Renal cortical epithelial cell (primary cell): ENCODE data around the gene PLA2G15. TPM values are rescaled to one million over a fixed set of nuclear protein-coding genes. Genes with fewer than 3 reads are reported as not detected.
A peak's percentile ranks its signal among the peaks of the same experiment; 100 is the strongest.

ENCODE experiments used
- DNase-seq: peaks from one replicate; pipeline ENCODE4 v3.0.0-alpha.2; 2011; ENCODE audit warnings: low read depth
- total RNA-seq: library from RNA; depleted of rRNA; stranded (reverse); fragments of >200 nt; gene quantifications from 2 replicates; pipeline ENCODE4 v1.2.3, GENCODE V29; 2014

The PLA2G15 gene
- total RNA-seq, 1 donor from 2014 or later = 50.1 TPM

DNA sequence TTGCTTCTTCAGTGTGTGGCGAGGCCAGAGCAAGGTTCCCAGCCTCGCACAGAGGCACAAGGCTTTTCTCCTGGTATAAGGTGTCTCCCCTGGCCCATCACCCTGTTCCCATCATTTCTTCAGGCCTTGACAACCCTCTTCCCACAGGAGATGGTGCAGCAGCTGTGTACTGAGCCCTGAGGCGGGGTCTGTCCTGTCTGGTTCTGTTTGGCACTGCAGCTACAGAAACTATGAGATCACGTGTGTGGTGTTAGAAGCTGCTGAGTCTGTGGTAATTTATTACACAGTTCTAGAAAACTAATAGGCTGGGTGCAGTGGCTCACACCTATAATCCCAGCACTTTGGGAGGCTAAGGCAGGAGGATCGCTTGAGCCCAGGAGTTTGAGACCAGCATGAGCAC lies 7.2 kb downstream of the PLA2G15 start:
- DNase-seq = no peak

- no peak for DNase-seq
Measured at GRCh38 chr16:68253721-68254120, 8.5 kb downstream of the PLA2G15 start.

DNA sequence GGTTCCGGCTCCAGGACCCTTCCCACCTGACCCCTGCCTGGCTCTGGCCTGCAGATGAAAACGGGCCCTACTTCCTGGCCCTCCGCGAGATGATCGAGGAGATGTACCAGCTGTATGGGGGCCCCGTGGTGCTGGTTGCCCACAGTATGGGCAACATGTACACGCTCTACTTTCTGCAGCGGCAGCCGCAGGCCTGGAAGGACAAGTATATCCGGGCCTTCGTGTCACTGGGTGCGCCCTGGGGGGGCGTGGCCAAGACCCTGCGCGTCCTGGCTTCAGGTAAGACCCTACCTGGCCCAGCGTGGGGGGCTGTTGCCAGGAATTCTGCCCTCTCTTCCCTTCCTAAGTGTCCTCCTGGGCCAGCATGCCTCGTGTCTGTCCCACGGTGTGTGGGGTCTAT lies 10.5 kb downstream of the PLA2G15 start:
- DNase-seq = no peak

GRCh38 chr16:68257251-68257905 lies 12.2 kb downstream of the PLA2G15 start:
- DNase-seq = peak; percentile 30

DNA sequence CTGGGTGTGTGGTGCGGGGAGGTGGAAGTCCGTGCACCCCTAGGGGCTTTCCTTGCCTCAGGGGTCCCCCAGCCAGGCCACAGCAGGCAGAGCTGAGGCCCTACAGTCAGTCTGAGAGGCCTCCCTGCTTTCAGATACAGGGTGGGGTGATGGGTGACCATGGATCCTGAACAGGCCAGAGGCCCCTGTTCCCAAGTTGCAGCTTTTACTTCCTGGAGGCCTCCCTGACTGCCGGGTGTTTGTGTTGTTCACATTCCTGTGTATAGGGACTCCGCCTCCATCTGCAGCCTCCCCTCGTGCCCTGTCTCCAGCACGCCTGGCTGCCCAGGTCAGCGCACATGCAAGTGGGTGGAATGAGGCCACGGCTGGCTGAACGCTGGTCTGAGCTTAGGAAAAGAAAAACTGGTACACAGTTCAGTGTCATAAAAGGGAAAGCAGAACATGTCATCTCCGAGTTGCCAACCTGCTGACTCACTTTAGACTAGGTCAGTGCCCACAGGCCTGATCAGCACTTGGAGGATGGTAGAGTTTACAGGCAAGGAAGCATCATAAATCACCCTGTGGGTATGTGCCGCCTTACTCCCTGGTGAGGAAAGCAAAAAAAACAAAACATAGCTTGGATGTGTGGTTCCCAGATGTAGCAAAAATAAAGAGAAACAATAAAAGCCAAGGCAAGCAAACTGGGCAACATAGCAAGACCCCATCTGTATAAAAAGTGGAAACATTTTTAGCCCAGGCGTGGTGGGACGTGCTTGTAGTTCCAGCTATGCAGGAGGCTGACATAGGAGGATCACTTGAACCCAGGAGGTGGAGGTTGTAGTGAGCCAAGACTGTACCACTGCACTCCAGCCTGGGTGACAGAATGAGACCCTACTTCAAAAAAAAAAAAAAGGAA lies 13.0 kb downstream of the PLA2G15 start:
- peak; percentile 100 for DNase-seq

GRCh38 chr16:68259007-68259825 lies 14.0 kb downstream of the PLA2G15 start:
- no peak for DNase-seq

GRCh38 chr16:68263559-68264127 lies 18.5 kb downstream of the PLA2G15 start:
- no peak for DNase-seq

DNA sequence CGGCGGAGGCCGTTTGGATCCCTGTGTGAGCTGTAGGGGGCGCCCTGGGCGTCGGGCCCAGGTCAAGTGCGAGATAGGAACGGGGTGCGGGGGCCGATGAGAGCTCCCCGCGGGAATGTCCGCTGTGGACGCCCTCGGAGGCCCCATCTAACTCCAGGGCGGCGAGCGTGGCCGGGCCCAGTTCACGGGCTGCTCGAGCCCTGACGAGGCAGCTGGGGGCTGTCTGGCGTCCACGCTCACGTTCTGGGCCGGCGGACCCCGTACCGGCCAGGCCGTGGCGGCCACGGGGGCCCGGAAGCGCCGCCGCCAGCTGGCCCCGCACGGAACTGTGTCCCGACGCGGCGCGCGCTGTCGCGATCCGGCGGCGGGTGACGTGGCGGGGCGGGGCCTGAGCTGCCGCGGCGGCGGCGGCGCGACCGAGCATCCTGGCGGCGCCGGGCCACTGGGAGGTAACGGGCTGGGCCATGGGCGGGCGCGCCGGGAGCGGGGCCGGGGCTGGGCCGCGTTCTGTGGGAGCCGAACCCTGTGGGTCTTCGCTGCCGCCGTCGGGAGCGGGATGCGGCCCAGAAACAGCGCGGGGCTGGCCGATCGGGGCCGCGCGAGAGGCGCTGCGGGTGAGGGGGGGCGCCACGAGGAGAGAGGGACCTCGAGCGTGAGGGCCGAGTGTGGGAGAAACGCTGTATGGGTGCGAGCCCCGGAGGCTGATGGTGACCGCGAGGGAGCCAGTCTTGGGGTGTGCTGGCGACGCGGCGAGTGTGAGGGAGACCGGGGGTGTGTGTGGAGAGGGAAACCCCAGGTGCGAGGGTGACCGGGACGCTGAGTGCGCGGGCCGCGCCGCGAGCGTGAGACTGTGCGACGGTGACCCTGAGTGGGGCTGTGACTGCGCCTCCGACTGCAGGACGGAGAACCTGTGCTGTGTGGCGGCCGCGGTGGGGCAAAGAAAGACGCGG lies 19.2 kb downstream of the PLA2G15 start, which contains the start of gene SLC7A6:
SLC7A6 (plus strand) TSS at position 399 of the 950 bp plus-strand sequence. CDS start 10,201 bp downstream, outside the sequence.
- DNase-seq = no peak

DNA sequence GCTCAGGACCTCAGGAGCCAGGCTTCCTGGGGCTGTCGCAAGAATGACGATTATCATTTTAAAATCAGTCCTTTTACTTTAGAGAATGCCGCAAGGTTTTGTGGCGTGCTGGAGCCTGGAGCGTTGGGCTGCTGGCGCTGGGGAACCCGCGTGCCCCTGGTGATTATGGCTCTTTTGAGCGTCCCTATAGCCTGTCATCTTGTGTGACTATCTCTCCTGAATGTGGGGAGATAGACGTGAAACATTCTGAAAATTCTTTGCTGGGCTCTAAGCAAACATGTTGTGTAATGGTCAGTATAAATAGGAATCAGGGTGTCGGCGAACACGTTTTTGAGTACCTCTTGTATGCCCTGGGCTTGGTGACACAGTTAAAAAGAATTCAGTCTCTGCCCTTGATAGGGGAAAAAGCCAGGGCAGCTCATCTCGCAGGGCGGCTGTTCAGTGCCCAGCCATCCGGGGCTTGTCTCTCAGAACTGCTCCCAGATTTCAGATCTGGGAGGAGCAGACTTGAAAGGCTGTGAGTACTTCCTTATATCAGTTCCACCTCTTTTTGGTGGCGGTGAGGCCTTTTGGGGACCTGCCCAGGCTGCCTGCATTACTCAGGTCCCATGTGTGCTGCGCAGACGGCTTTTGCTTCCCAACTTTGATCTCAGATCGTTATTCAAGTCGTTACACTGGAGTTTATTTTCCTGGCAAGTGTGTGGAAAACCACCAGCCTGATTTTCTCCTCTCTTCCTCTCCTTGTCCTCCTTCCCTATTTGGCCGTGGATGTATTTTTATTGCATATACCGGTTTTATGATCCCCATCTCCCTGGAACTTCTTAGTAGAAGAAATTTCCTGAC lies 20.1 kb downstream of the PLA2G15 start:
- DNase-seq = peak; percentile 87

DNA sequence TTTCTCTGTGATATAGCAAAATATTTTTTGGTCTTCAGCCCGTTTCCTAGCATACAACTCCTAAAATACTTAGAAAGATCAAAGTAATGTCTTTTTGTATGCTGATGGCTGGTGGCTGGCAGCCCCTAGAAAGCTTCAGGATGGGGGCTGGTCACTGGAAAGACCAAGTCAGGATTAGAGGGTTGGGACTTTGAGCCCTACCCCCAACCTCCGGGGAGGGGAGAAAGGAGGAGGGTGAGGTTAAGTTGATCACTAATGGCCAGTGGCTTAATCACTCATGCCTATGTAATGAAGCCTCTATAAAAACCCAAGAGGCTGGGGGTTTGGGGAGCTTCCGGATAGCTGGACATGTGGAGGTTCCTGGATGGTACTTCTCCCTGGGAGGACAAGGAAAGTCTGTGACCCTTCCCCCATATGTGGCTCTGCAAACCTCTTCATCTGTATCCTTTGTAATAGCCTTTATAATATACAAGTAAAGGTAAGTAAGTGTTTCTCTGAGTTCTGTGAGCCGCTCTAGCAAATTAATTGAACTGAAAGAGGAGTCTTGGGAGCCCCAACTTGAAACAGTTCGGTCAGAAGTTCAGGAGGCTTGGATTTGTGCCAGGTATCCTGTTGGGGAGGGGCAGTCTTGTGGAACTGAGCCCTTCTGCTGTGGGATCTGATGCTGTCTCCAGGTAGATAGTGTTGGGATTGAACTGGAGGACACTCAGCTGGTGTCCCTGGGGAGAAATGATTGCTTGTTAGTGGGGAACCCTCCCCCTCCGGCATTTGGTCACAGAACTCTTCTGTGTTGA lies 22.6 kb downstream of the PLA2G15 start:
- DNase-seq = peak; percentile 17

DNA sequence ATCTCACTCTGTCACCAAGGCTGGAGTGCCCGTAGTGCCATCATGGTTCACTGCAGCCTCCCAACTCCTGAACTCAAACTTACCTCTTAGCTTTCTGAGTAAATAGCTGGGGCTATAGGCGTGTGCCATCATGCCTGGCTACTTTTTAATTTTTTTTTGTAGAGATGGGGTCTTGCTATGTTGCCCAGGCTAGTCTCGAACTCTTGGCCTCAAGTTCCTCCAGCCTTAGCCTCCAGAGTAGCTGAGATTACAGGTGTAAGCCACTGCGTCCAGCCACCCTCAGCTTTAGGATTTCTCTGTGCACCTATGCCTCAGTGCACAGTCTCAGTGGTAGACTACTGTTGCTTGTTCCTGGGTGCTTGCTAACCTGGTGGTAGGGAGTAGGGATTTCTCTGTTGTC lies 24.6 kb downstream of the PLA2G15 start:
- no peak for DNase-seq

DNA sequence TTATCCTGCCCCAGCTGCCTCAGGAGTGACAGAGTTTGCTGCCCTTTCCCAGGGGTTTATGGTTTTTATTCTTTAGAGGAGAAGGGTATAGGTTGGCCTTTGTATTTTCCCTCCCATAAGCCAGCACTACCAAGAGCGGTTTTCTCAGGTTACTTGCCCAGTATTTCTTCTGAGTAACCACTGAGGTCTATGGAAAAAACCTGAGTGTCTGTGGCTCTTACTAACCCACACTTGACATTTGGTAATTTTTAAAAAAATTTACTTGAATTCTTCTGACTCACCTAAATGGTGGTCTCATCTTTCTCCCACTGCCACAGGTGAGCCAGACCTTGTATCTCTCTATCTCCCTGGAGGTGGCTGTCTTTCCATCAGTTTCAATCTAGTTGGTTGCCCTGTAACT lies 25.2 kb downstream of the PLA2G15 start:
- DNase-seq = no peak

- no peak for DNase-seq
Measured at GRCh38 chr16:68272507-68273209, 27.5 kb downstream of the PLA2G15 start.

DNA sequence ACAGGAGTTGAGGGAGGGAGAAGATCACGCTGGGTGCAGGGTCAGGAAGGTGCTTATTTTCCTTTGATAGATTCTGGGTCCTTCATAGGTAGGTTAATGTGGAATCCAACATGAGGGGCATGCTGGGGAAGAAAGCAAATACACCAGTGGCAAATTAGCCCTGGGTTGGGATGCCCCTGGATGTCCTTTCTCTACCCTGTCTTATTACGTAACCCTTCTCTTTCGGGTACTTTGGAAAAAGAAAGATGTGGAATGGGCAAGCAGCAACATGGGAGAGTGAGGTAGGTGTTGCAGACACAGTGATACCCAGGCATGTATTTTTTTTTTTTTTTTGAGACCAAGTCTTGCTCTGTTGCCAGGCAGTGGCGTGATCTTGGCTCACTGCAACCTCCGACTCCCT lies 28.3 kb downstream of the PLA2G15 start:
- no peak for DNase-seq

DNA sequence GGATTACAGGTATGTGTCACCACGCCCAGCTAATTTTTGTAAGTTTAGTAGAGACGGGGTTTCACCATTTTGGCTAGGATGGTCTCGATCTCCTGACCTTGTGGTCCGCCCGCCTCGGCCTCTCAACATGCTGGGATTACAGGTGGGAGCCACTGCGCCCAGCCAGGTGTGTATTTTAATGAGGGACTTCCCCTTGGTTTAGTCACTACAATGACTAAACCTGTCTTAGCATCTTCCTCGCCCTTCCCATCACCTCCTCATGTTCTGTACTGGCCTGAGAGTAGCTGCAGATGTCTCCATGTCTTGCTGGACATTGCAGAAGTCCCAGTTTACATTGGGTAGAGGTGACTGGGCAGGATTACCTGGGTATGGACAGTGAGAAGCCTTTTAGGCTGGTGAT lies 28.7 kb downstream of the PLA2G15 start:
- DNase-seq = no peak

DNA sequence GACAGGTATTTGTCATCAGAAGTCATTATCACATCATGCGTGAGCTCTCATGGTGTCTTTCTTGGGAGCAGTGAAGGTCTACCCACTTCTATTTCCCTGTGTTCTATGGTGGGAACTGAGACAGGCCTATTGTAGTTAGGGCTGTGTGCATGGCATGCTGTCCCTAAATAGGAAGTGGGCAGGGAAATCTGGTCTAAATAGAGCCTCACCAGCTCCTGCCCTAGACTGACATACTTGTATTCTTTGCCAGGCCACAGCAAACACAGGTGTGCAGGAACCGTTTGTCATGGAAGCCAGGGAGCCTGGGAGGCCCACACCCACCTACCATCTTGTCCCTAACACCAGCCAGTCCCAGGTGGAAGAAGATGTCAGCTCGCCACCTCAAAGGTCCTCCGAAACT lies 29.3 kb downstream of the PLA2G15 start:
- DNase-seq = no peak

DNA sequence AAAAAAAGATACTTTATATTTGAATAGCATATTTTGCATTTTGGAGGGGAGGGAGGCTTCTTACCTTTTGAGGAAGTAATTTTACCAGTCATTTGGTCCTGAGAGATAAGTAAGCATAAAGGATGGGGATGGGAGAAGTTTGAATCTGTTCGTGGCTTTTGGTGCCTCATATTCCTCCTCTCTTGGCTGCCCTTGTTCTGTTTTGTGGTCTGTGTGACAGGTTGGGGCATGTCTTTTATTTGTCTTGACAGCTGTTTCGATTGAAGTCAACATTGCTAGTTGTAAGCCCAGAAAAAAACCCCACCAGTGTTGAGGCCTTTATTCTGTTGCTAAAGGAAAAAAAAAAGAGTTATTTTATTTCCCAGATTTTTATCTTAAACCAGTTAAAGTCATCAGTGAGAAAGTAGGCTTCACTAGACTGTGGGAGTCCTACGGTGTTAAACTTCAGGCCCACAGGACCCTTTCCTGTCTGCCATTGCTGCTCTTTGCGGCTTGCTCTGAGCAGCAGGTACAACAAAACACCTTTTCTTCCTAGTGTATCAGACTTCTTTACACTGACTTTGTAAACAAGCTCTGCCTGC lies 30.5 kb downstream of the PLA2G15 start:
- no peak for DNase-seq

DNA sequence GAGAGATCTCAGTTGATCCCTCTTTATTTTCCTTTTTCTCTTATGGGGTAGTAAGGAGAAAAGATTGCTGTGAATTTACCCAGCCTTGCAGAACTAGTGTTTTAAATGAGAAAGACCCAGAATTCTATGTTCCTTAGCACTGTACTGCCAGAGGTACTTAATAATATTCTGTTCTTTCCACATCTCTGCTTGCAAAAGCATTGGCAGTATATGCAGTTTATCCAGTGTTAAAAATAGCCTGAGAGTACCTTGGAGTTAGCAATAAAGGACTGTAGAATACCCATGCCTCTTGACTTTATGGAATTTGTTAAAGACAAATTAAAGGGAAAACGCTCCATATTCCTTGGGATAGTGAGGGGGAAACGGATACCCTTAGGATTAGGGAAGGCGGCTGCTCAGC lies 31.1 kb downstream of the PLA2G15 start:
- DNase-seq = no peak
